SK-N-SH (cell line): ENCODE results near the gene SIAH1.

Experiments
- CHD2 ChIP-seq: fragments of 150-350 bp; IDR thresholded peaks from 2 replicates; pipeline ENCODE4 v1.6.1; 2018; ENCODE audit warnings: low read length; ENCODE audit not compliant: partially characterized antibody
- EZH2phosphoT487 ChIP-seq: fragments of 200-600 bp; sonication (generic); IDR thresholded peaks from 2 replicates; pipeline ENCODE4 v1.6.1; 2017; ENCODE audit warnings: low read depth, mixed run types, mild to moderate bottlenecking, antibody characterized with exemption, moderate library complexity, borderline replicate concordance
- GABPA ChIP-seq: IDR thresholded peaks from 2 replicates; pipeline ENCODE4 v1.4.0; 2012; ENCODE audit warnings: low read depth, mild to moderate bottlenecking
- MAX ChIP-seq: IDR thresholded peaks from 2 replicates; pipeline ENCODE4 v1.4.0; 2012; ENCODE audit warnings: low read depth
- MEF2A ChIP-seq: IDR thresholded peaks from 2 replicates; pipeline ENCODE4 v1.4.0; 2012; ENCODE audit warnings: low read depth, borderline replicate concordance
- NFIC ChIP-seq: IDR thresholded peaks from 2 replicates; pipeline ENCODE4 v1.4.0; 2012; ENCODE audit warnings: borderline replicate concordance
- PBX3 ChIP-seq: IDR thresholded peaks from 2 replicates; pipeline ENCODE4; 2012
- POLR2AphosphoS5 ChIP-seq: IDR thresholded peaks from 2 replicates; pipeline ENCODE4 v1.6.1; 2012; ENCODE audit warnings: low read depth, low read length
- RAD21 ChIP-seq: IDR thresholded peaks from 2 replicates; pipeline ENCODE4 v1.6.1; 2012; ENCODE audit warnings: mild to moderate bottlenecking, low read length
- RXRA ChIP-seq: IDR thresholded peaks from 2 replicates; pipeline ENCODE4 v1.4.0; 2012; ENCODE audit warnings: low read depth, mild to moderate bottlenecking, borderline replicate concordance
- SMC3 ChIP-seq: IDR thresholded peaks from 2 replicates; pipeline ENCODE4 v1.6.1; 2012; ENCODE audit warnings: low read depth, low read length, improper control_type of control experiment
- TAF1 ChIP-seq: IDR thresholded peaks from 2 replicates; pipeline ENCODE4 v1.6.1; 2012; ENCODE audit warnings: low read depth, mild to moderate bottlenecking, low read length, moderate library complexity, borderline replicate concordance
- USF2 ChIP-seq: fragments of 150-350 bp; IDR thresholded peaks from 2 replicates; pipeline ENCODE4 v1.6.1; 2017; ENCODE audit warnings: antibody characterized with exemption, low read length, low read depth, borderline replicate concordance
- TF ChIP-seq, protein P1 (sequence below): fragments of 200-600 bp; sonication (generic); IDR thresholded peaks from 2 replicates; pipeline ENCODE4 v1.6.1; 2017; ENCODE audit warnings: antibody characterized with exemption, mild to moderate bottlenecking, moderate library complexity

- no peak for TF ChIP-seq CHD2
- TF ChIP-seq, protein P1, sequence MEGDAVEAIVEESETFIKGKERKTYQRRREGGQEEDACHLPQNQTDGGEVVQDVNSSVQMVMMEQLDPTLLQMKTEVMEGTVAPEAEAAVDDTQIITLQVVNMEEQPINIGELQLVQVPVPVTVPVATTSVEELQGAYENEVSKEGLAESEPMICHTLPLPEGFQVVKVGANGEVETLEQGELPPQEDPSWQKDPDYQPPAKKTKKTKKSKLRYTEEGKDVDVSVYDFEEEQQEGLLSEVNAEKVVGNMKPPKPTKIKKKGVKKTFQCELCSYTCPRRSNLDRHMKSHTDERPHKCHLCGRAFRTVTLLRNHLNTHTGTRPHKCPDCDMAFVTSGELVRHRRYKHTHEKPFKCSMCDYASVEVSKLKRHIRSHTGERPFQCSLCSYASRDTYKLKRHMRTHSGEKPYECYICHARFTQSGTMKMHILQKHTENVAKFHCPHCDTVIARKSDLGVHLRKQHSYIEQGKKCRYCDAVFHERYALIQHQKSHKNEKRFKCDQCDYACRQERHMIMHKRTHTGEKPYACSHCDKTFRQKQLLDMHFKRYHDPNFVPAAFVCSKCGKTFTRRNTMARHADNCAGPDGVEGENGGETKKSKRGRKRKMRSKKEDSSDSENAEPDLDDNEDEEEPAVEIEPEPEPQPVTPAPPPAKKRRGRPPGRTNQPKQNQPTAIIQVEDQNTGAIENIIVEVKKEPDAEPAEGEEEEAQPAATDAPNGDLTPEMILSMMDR, result no peak
- no peak for TF ChIP-seq USF2
- TF ChIP-seq MAX, result no peak
- no peak for TF ChIP-seq GABPA
- TF ChIP-seq MEF2A, result no peak
- TF ChIP-seq RXRA, result no peak
- no peak for TF ChIP-seq SMC3
- TF ChIP-seq NFIC, result no peak
- no peak for TF ChIP-seq POLR2AphosphoS5
- TF ChIP-seq RAD21, result no peak
- no peak for TF ChIP-seq EZH2phosphoT487
- TF ChIP-seq PBX3, result no peak
- TF ChIP-seq TAF1, result no peak
These were observed 30.0 kb downstream of the SIAH1 start for GRCh38 chr16:48354877-48355855.
